ENCODE measurements around the gene GSAP.

Gene GSAP

DNA sequence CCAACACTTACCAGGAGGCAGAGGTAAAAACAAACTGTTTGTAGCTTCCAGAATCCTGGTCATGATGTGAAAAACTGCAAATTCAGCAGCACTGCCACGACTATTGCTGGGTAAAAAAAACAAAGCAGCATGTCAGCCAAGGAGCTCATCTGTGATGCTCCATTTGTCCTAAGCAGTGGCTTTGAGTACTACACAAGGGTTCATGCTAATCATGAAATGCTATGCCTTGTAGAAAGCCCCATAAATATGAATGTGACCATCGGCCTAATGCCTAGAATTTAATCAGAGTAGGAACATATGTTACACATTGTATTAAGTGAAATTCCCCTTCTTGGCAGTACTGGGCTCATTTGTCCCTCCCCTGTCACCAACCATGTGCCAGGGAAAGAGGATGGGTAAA is 95.4 kb downstream of the GSAP start:
- Histone ChIP-seq H3K36me3 (ENCODE audit: insufficient read depth, low read length) (no peaks in the 10 kb centered on the region), H3K27me3 (ENCODE audit: insufficient read depth, low read length) (no peaks in the 10 kb centered on the region), H2AFZ (ENCODE audit: low read depth, low read length) (peak overlapping the region; percentile 1), H3K4me3 (ENCODE audit: low read length) (no peak overlapping the region), H3K4me1 (ENCODE audit: insufficient read depth, low read length) (peaks cover 6% of the 10 kb centered on the region), H3K9me3 (ENCODE audit: low read length) (no peaks in the 10 kb centered on the region)

DNA sequence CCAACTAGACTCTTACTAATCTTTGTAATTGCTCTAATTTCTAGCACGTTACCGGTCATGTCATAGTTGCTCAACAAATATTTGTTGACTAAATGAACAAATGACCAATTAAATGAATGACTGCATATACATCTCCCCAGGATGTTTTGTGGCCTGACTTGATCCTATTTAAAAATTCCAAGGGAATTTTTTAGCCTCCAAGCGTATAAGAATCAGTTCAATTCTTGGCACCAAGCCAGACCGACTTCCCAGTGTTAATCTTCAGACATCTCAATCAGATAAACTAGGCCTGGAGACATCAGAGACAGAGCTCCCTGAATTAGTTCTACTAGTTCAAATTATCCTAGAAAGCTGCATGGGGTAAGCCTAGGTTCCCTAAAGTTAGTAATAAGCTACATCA is 96.0 kb downstream of the GSAP start:
- Histone ChIP-seq H3K4me3 (ENCODE audit: low read length) (no peak overlapping the region), H3K9me3 (ENCODE audit: low read length) (no peaks in the 10 kb centered on the region), H3K27me3 (ENCODE audit: insufficient read depth, low read length) (no peaks in the 10 kb centered on the region), H3K4me1 (ENCODE audit: insufficient read depth, low read length) (peaks cover 6% of the 10 kb centered on the region), H2AFZ (ENCODE audit: low read depth, low read length) (peak overlapping the region; percentile 1), H3K36me3 (ENCODE audit: insufficient read depth, low read length) (no peaks in the 10 kb centered on the region)

DNA sequence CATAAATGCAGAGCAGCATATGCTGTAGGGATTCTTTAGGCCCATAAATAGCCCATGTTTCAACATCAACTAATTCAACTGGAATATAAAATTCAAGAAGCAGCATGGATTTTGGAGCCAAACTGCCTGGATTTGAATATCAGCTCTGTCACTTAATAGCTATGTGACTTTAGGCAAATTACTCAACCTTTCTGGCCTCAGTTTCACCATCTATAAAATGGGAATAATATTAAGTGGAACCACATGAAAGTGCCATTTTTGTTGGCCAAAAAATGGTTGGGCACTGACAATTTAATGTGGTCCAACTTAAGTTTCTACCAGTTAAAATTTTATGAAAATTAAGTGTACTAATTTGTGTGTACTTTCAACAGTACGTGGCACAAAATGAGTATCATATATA is 98.1 kb downstream of the GSAP start:
- Histone ChIP-seq H3K4me3 (ENCODE audit: low read length) (no peak overlapping the region), H2AFZ (ENCODE audit: low read depth, low read length) (no peak overlapping the region), H3K4me1 (ENCODE audit: insufficient read depth, low read length) (peaks cover 6% of the 10 kb centered on the region), H3K36me3 (ENCODE audit: insufficient read depth, low read length) (no peaks in the 10 kb centered on the region), H3K9me3 (ENCODE audit: low read length) (no peaks in the 10 kb centered on the region), H3K27me3 (ENCODE audit: insufficient read depth, low read length) (no peaks in the 10 kb centered on the region)

DNA sequence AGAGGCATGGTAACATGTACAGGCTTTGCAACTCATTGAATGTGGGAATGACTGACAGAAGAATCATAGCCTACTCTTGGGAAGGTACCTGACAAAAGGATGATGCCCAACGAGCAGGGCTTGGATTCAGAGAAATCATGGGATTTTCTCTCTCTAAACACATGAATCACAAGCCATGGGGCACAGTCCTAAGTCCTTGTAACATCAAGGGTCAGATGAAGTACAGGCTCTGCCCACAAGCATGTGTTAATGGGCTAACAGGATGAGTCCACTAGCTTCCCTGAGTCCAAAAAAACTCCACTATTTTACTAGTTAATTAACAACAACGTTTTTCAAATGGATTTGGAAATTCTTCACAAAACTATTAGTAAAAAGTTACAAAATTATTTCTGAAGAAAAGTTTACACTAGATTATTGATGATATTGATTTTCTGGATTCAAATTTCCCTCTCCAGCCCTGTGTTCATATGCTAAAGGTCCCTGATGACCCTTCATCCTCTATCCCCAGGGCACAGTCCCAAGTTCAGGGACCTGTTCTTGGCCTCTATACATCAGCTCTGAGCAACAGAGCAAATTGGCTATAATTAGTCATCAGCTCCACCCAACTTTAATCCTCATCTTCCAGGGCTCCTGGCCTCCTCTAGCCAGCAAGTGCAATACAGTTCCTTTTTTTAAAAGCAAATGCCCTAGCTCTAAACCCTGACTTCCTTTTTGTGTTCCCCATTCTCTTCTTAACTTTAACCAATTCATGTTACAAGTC is 99.8 kb downstream of the GSAP start:
- Histone ChIP-seq H3K36me3 (ENCODE audit: insufficient read depth, low read length) (no peaks in the 10 kb centered on the region), H3K27me3 (ENCODE audit: insufficient read depth, low read length) (no peaks in the 10 kb centered on the region), H3K4me1 (ENCODE audit: insufficient read depth, low read length) (peaks cover 6% of the 10 kb centered on the region), H3K9me3 (ENCODE audit: low read length) (no peaks in the 10 kb centered on the region), H2AFZ (ENCODE audit: low read depth, low read length) (no peak overlapping the region), H3K4me3 (ENCODE audit: low read length) (no peak overlapping the region)

DNA sequence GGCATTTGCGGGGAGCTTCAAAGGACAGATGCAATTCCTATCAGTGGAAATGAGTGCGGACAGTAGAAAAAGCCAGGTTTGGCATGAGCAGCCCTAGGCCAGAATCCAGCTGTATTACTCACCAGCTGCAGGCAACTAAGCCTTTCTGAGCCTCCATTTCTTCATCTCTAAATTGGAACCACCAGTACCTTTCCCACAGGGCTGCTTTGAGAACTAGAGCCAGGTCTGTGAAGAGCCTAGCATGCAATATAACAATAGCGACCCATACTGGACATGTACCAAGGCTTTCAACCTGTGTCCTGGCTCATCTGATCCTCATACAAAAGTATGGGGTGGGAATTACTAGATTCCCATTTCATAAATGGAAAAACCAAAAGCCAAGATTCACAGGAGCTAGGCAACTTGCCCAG is 101.0 kb downstream of the GSAP start:
- Histone ChIP-seq H3K9me3 (ENCODE audit: low read length) (no peaks in the 10 kb centered on the region), H3K4me1 (ENCODE audit: insufficient read depth, low read length) (no peaks in the 10 kb centered on the region), H2AFZ (ENCODE audit: low read depth, low read length) (no peak overlapping the region), H3K4me3 (ENCODE audit: low read length) (no peak overlapping the region), H3K27me3 (ENCODE audit: insufficient read depth, low read length) (no peaks in the 10 kb centered on the region), H3K36me3 (ENCODE audit: insufficient read depth, low read length) (no peaks in the 10 kb centered on the region)

- Histone ChIP-seq H3K36me3 (ENCODE audit: insufficient read depth, low read length) (no peaks in the 10 kb centered on the region), H3K4me3 (ENCODE audit: low read length) (no peak overlapping the region), H3K4me1 (ENCODE audit: insufficient read depth, low read length) (no peaks in the 10 kb centered on the region), H3K27me3 (ENCODE audit: insufficient read depth, low read length) (no peaks in the 10 kb centered on the region), H2AFZ (ENCODE audit: low read depth, low read length) (no peak overlapping the region), H3K9me3 (ENCODE audit: low read length) (no peaks in the 10 kb centered on the region)
These were observed 102.2 kb downstream of the GSAP start for GRCh38 chr7:77313876-77314480.

DNA sequence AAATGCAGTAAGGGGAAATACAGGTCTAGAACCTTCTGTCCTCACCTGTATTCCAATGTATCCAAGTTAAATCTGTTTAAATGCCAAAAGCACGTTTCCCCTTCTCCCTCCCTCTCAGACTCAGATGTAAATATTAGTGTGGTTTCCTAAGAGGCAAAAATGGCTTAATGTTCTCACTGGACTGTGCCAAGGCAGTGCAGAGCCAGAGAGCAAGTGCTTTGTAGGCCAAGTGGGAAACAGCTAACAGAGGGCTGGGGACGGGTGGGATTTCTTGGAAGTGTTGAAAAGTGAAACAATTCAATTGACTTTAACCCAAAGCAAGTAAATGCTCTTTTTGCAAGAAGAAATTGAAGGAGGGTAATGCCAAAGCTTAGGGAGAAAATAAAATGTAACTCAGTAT is 103.1 kb downstream of the GSAP start:
- no peaks in the 10 kb centered on the region for H3K4me1 ChIP-seq (ENCODE audit: insufficient read depth, low read length)
- no peak overlapping the region for H3K4me3 ChIP-seq (ENCODE audit: low read length)
- no peak overlapping the region for H2AFZ ChIP-seq (ENCODE audit: low read depth, low read length)
- H3K9me3 ChIP-seq (ENCODE audit: low read length) = no peaks in the 10 kb centered on the region
- H3K27me3 ChIP-seq (ENCODE audit: insufficient read depth, low read length) = no peaks in the 10 kb centered on the region
- no peaks in the 10 kb centered on the region for H3K36me3 ChIP-seq (ENCODE audit: insufficient read depth, low read length)

DNA sequence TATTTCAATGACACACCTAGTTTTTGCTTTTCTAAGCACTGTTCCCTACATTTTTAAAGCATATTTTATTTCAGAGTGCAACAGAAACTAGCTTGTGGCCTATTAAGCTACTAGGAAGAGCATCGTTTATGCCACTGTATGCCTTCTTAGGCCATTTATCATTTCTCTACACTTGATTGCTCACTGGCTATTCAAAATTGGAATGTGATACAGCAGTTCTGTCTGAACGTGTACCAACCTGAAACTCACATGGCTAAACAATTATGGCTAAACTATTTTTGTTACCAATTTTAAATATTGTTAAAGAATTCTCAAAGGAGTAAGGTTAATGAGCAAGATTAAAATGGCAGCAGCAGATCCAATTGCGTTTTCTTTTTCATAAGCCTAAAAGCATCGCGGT is 105.2 kb downstream of the GSAP start:
- H3K36me3 ChIP-seq (ENCODE audit: insufficient read depth, low read length) = no peaks in the 10 kb centered on the region
- H3K27me3 ChIP-seq (ENCODE audit: insufficient read depth, low read length) = no peaks in the 10 kb centered on the region
- no peak overlapping the region for H2AFZ ChIP-seq (ENCODE audit: low read depth, low read length)
- no peaks in the 10 kb centered on the region for H3K9me3 ChIP-seq (ENCODE audit: low read length)
- no peak overlapping the region for H3K4me3 ChIP-seq (ENCODE audit: low read length)
- no peaks in the 10 kb centered on the region for H3K4me1 ChIP-seq (ENCODE audit: insufficient read depth, low read length)

- Histone ChIP-seq H3K36me3 (ENCODE audit: insufficient read depth, low read length) (no peaks in the 10 kb centered on the region), H3K4me1 (ENCODE audit: insufficient read depth, low read length) (no peaks in the 10 kb centered on the region), H3K9me3 (ENCODE audit: low read length) (no peaks in the 10 kb centered on the region)
These were observed 106.4 kb downstream of the GSAP start for GRCh38 chr7:77309714-77310220.

DNA sequence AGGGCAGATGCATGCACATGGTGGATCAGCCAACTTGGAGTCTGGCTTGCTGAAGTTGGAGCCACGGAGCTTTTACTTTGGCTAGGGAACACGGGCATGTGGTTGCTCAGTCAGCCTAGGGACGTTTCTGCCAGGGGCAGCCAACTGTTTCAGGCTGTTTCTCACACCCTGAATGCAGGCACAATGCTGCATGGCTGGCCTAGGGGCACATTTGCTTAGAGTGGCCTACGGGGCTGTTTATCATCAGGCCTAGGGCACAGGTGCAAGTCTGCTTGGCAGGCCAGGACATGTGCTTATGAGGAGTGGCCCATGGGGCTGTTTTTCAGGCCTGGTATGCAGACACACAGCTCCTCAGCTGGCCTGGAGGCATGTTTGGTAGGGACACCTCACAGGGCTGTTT is 107.4 kb downstream of the GSAP start:
- H2AFZ ChIP-seq (ENCODE audit: low read depth, low read length) = no peak overlapping the region
- H3K9me3 ChIP-seq (ENCODE audit: low read length) = no peaks in the 10 kb centered on the region
- no peaks in the 10 kb centered on the region for H3K4me1 ChIP-seq (ENCODE audit: insufficient read depth, low read length)
- no peaks in the 10 kb centered on the region for H3K36me3 ChIP-seq (ENCODE audit: insufficient read depth, low read length)
- H3K4me3 ChIP-seq (ENCODE audit: low read length) = no peak overlapping the region
- no peaks in the 10 kb centered on the region for H3K27me3 ChIP-seq (ENCODE audit: insufficient read depth, low read length)

More at GRCh38 chr7:77309714-77310220, 106.4 kb downstream of the GSAP start:
- Histone ChIP-seq H2AFZ (ENCODE audit: low read depth, low read length) (no peak overlapping the region), H3K4me3 (ENCODE audit: low read length) (no peak overlapping the region), H3K27me3 (ENCODE audit: insufficient read depth, low read length) (no peaks in the 10 kb centered on the region)

- H3K4me3 ChIP-seq (ENCODE audit: low read length) = no peak overlapping the region
These were observed 109.7 kb downstream of the GSAP start for GRCh38 chr7:77306231-77307067.

DNA sequence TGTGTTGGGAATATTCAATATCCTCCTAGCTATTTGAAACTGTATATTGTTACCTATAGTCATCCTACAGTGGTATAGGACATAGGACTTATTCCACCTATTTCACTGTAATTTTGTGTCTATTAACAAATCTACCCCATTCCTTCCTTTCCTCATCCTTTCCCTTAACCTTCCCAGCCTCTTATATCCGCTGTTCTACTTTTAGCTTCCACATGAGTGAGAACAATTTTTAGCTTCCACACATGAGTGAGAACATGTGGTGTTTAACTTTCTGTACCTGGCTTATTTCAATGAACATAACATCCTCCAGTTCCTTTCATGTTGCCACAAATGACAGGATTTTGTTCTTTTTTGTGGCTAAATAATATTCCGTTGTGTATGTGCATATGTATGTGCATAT is 120.6 kb downstream of the GSAP start:
- no peak overlapping the region for H2AFZ ChIP-seq (ENCODE audit: low read depth, low read length)
- H3K27me3 ChIP-seq (ENCODE audit: insufficient read depth, low read length) = no peaks in the 10 kb centered on the region
- no peaks in the 10 kb centered on the region for H3K9me3 ChIP-seq (ENCODE audit: low read length)
- no peak overlapping the region for H3K4me3 ChIP-seq (ENCODE audit: low read length)
- H3K4me1 ChIP-seq (ENCODE audit: insufficient read depth, low read length) = no peaks in the 10 kb centered on the region
- H3K36me3 ChIP-seq (ENCODE audit: insufficient read depth, low read length) = no peaks in the 10 kb centered on the region

More at GRCh38 chr7:77306231-77307067, 109.7 kb downstream of the GSAP start:
- H3K9me3 ChIP-seq (ENCODE audit: low read length) = no peaks in the 10 kb centered on the region
- H3K36me3 ChIP-seq (ENCODE audit: insufficient read depth, low read length) = no peaks in the 10 kb centered on the region
- no peak overlapping the region for H2AFZ ChIP-seq (ENCODE audit: low read depth, low read length)
- no peaks in the 10 kb centered on the region for H3K27me3 ChIP-seq (ENCODE audit: insufficient read depth, low read length)
- no peaks in the 10 kb centered on the region for H3K4me1 ChIP-seq (ENCODE audit: insufficient read depth, low read length)

DNA sequence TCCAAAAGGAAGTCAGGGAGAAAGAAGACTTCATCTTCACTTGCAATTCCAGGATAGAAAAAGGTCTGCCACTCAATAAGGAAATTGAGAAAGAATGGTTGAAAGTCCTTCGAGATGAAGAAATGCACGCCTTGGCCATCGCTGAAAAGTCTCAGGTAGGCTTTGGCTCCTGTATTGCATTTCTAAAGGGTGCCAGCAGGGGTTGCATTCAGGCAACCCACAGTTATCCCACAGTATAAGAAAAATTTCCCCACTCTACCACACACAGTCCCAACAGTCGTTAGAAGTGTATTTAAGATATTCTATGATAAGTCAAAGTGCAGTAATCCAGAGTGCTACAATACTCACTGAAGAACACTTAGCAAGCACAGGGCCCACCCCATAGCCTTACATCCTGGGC is 123.1 kb downstream of the GSAP start:
- H3K27me3 ChIP-seq (ENCODE audit: insufficient read depth, low read length) = no peaks in the 10 kb centered on the region
- no peaks in the 10 kb centered on the region for H3K4me1 ChIP-seq (ENCODE audit: insufficient read depth, low read length)
- no peaks in the 10 kb centered on the region for H3K9me3 ChIP-seq (ENCODE audit: low read length)
- H3K36me3 ChIP-seq (ENCODE audit: insufficient read depth, low read length) = no peaks in the 10 kb centered on the region
- H3K4me3 ChIP-seq (ENCODE audit: low read length) = no peak overlapping the region
- no peak overlapping the region for H2AFZ ChIP-seq (ENCODE audit: low read depth, low read length)
